GM12878 (cell line): ENCODE results near the gene CTNNA1. TPM values are rescaled to one million over a fixed set of nuclear protein-coding genes. Genes with fewer than 3 reads are reported as not detected.

ENCODE experiments used
- ATAC-seq: fragments of 200-7000 bp; cut with Tn5 transposase; 3 replicates; pipeline ENCODE4 v1.9.1; 2020; ENCODE audit warnings: mild to moderate bottlenecking, moderate library complexity
- BruUV-seq: library from RNA; stranded (reverse); fragments of 400-500 nt; replicated peaks from 2 replicates; lab custom pipeline; 2021; lab: Mats Ljungman, UMichigan
- CTCF ChIA-PET: fragments of 300-600 bp; sonication (Branson Sonifier 250); formaldehyde crosslinking; extraction: SDS; loops from one replicate; lab custom pipeline; 2021; ENCODE audit warnings: inconsistent platforms; lab: Yijun Ruan, JAX
- POLR2A ChIA-PET: fragments of 350-600 bp; formaldehyde crosslinking; extraction: SDS; loops from one replicate; lab custom pipeline; 2021; ENCODE audit warnings: inconsistent platforms; lab: Charles Lee
- RAD21 ChIA-PET: fragments of 300-600 bp; sonication (Branson Sonifier 250); formaldehyde crosslinking; loops from one replicate; lab custom pipeline; 2023; ENCODE audit warnings: antibody characterized with exemption; ENCODE audit not compliant: unreplicated experiment; lab: Charles Lee
- SMC1A ChIA-PET: fragments of 300-600 bp; sonication (Branson Sonifier 250); formaldehyde crosslinking; loops from one replicate; lab custom pipeline; 2023; ENCODE audit not compliant: unreplicated experiment, uncharacterized antibody; lab: Charles Lee
- DNase-seq: peaks from one replicate; pipeline ENCODE4 v3.0.0-alpha.2; 2011; ENCODE audit warnings: low read depth, low spot score
- FAIRE-seq: peaks from 3 replicates; lab custom pipeline; 2011; peaks lifted over from hg19 to GRCh38; lab: Jason Lieb, UNC
- H2AFZ ChIP-seq: 2 replicates; pipeline ENCODE4 v1.6.0; 2011; ENCODE audit warnings: low read depth, low read length, control low read depth; ENCODE audit not compliant: control insufficient read depth
- H3K27ac ChIP-seq: 2 replicates; pipeline ENCODE4 v1.5.1; 2011; ENCODE audit warnings: control low read depth; ENCODE audit not compliant: control insufficient read depth, insufficient read depth
- H3K27me3 ChIP-seq, 2 experiments: replicated peaks in 1 of 2; 2 replicates each; pipeline versions ENCODE4 v1.6.0 to v1.6.1; 2011; ENCODE audit warnings: low read length in 1 of 2; ENCODE audit not compliant: control insufficient read depth in 2 of 2, insufficient read depth in 2 of 2
- H3K36me3 ChIP-seq, 2 experiments: 2 replicates each; pipeline ENCODE4 v1.5.1; 2011; ENCODE audit warnings: low read length in 1 of 2; ENCODE audit not compliant: control insufficient read depth in 2 of 2, insufficient read depth in 2 of 2
- H3K4me1 ChIP-seq: 2 replicates; pipeline ENCODE4 v1.6.1; 2011; ENCODE audit warnings: mild to moderate bottlenecking, low read length, moderate library complexity, mixed read lengths; ENCODE audit not compliant: control insufficient read depth, insufficient read depth
- H3K4me2 ChIP-seq: 2 replicates; pipeline ENCODE4 v1.6.0; 2011; ENCODE audit warnings: control low read depth; ENCODE audit not compliant: control insufficient read depth, insufficient read depth
- H3K4me3 ChIP-seq: fragments of 200-600 bp; sonication (generic); 2 replicates; pipeline ENCODE4 v1.5.1; 2016
- H3K79me2 ChIP-seq: 2 replicates; pipeline ENCODE4 v1.6.0; 2011; ENCODE audit warnings: low read length; ENCODE audit not compliant: control insufficient read depth, insufficient read depth
- H3K9ac ChIP-seq: 2 replicates; pipeline ENCODE4 v1.8.0; 2011; ENCODE audit warnings: low read length, control low read depth, mixed read lengths; ENCODE audit not compliant: control insufficient read depth, insufficient read depth
- H3K9me3 ChIP-seq: replicated peaks from 3 replicates; pipeline ENCODE4 v1.5.1; 2011; ENCODE audit warnings: mild to moderate bottlenecking, low read length; ENCODE audit not compliant: control insufficient read depth, insufficient read depth
- H4K20me1 ChIP-seq: 2 replicates; pipeline ENCODE4 v1.6.0; 2011; ENCODE audit not compliant: control insufficient read depth, insufficient read depth
- CHD1 ChIP-seq: IDR thresholded peaks from 2 replicates; pipeline ENCODE4 v1.6.1; 2012; ENCODE audit warnings: low read depth, low read length, improper control_type of control experiment
- E4F1 ChIP-seq: fragments of 450-650 bp; IDR thresholded peaks from 2 replicates; pipeline ENCODE4 v1.6.1; 2018; ENCODE audit warnings: borderline replicate concordance, mild to moderate bottlenecking; ENCODE audit not compliant: partially characterized antibody
- ESRRA ChIP-seq: IDR thresholded peaks from 2 replicates; pipeline ENCODE4 v1.6.1; 2012; ENCODE audit warnings: mild to moderate bottlenecking, low read length, improper control_type of control experiment
- IKZF1 ChIP-seq: fragments of 450-650 bp; conservative IDR thresholded peaks from 2 replicates; pipeline ENCODE4 v1.6.1; 2017; ENCODE audit warnings: antibody characterized with exemption, mild to moderate bottlenecking
- KLF5 ChIP-seq: fragments of 450-650 bp; IDR thresholded peaks from 2 replicates; pipeline ENCODE4 v1.6.1; 2014; ENCODE audit warnings: mild to moderate bottlenecking; ENCODE audit not compliant: partially characterized antibody
- MXI1 ChIP-seq: fragments of 150-350 bp; IDR thresholded peaks from 2 replicates; pipeline ENCODE4 v1.6.1; 2011; ENCODE audit warnings: low read depth, mild to moderate bottlenecking, inconsistent platforms, low read length, improper control_type of control experiment
- MYB ChIP-seq: fragments of 150-350 bp; IDR thresholded peaks from 2 replicates; pipeline ENCODE4 v1.6.1; 2014; ENCODE audit warnings: mild to moderate bottlenecking, low read depth, low read length, borderline replicate concordance
- PAX8 ChIP-seq: fragments of 450-650 bp; IDR thresholded peaks from 2 replicates; pipeline ENCODE4 v1.6.1; 2017; ENCODE audit warnings: mild to moderate bottlenecking, moderate library complexity
- SREBF2 ChIP-seq: IDR thresholded peaks from 2 replicates; pipeline ENCODE4 v1.6.1; 2012; ENCODE audit warnings: mild to moderate bottlenecking, low read length
- TBL1XR1 ChIP-seq: IDR thresholded peaks from 2 replicates; pipeline ENCODE4 v1.6.1; 2012; ENCODE audit warnings: low read depth, low read length, improper control_type of control experiment
- TCF12 ChIP-seq: IDR thresholded peaks from 2 replicates; pipeline ENCODE4 v1.6.1; 2011; ENCODE audit warnings: low read depth, mild to moderate bottlenecking, low read length
- ZNF217 ChIP-seq: fragments of 450-650 bp; IDR thresholded peaks from 2 replicates; pipeline ENCODE4 v1.6.1; 2017; ENCODE audit warnings: antibody characterized with exemption, mild to moderate bottlenecking
- ZNF687 ChIP-seq: fragments of 450-650 bp; IDR thresholded peaks from 2 replicates; pipeline ENCODE4 v1.6.1; 2017; ENCODE audit warnings: mild to moderate bottlenecking, moderate library complexity
- WGBS: methylation state at CpG from one replicate; pipeline ENCODE4 v1.1.6; 2016; ENCODE audit warnings: low lambda C conversion rate; ENCODE audit not compliant: insufficient replicate concordance, insufficient coverage; ENCODE audit errors: missing lambda C conversion rate; 5-methylcytosine and 5-hydroxymethylcytosine counted together
- in situ Hi-C: fragments of 300-500 bp; cut with MboI; formaldehyde crosslinking; loops from 9 replicates; pipeline ENCODE4 v1.14.3; 2018; ENCODE audit warnings: mixed read lengths
- intact Hi-C: fragments of 100-400 bp; cut with micrococcal nuclease; formaldehyde crosslinking; loops from one replicate; pipeline ENCODE4 v1.14.2; 2022; ENCODE audit not compliant: unreplicated experiment
- polyA plus RNA-seq, 11 experiments: library from polyadenylated mRNA; depleted of rRNA in 4 of 11; unstranded in 6 of 11; stranded (reverse) in 5 of 11; fragments of >200 nt; fragmentation: Nextera tagmentation in 4 of 11; fragmentation: Illumina TruSeq in 1 of 11; extraction: Ambion mirVana in 4 of 11; extraction: Trizol in 1 of 11; gene quantifications; 1 replicate in 1 of 11; 2 replicates in 10 of 11; pipeline versions ENCODE4 v1.2.1 to v1.2.3, GENCODE V29; 2011 to 2016; ENCODE audit warnings: inconsistent platforms in 2 of 11, missing spikeins in 2 of 11, low read depth in 1 of 11
- total RNA-seq, 4 experiments: library from RNA; depleted of rRNA in 3 of 4; stranded (reverse); fragments of >200 nt in 3 of 4; fragmentation: Illumina TruSeq in 1 of 4; extraction: Trizol in 1 of 4; gene quantifications; 2 replicates each; pipeline versions ENCODE4 v1.2.1 to v1.2.3, GENCODE V29; 2013 to 2021
- TF ChIP-seq, protein P1 (sequence below): fragments of 150-350 bp; IDR thresholded peaks from 2 replicates; pipeline ENCODE4 v1.6.1; 2014; ENCODE audit warnings: mild to moderate bottlenecking, low read depth, low read length

CTNNA1 gene
- total and polyA plus RNA-seq, 10 of the 15 experiments (the other 5 are each of a cell fraction or from before 2014, with no cell fraction given): 32.6 to 104 (median 57.7) TPM

GRCh38 chr5:138949988-138950387 lies 196.8 kb downstream of the CTNNA1 start:
- in situ Hi-C loops (no loop called here), intact Hi-C loops (no loop called here)
- no peak overlapping the region for H3K9ac ChIP-seq
- TF ChIP-seq TBL1XR1: no peak
- no peak for TF ChIP-seq E4F1
- no peak for TF ChIP-seq IKZF1
- no peak for TF ChIP-seq TCF12
- no peak for TF ChIP-seq MXI1
- no peak for TF ChIP-seq CHD1
- TF ChIP-seq, protein P1, sequence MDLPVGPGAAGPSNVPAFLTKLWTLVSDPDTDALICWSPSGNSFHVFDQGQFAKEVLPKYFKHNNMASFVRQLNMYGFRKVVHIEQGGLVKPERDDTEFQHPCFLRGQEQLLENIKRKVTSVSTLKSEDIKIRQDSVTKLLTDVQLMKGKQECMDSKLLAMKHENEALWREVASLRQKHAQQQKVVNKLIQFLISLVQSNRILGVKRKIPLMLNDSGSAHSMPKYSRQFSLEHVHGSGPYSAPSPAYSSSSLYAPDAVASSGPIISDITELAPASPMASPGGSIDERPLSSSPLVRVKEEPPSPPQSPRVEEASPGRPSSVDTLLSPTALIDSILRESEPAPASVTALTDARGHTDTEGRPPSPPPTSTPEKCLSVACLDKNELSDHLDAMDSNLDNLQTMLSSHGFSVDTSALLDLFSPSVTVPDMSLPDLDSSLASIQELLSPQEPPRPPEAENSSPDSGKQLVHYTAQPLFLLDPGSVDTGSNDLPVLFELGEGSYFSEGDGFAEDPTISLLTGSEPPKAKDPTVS: no peak
- no peak for TF ChIP-seq ZNF687
- no peak for TF ChIP-seq ZNF217
- no peak for TF ChIP-seq SREBF2
- TF ChIP-seq ESRRA: no peak
- no peak for TF ChIP-seq KLF5
- no peak for TF ChIP-seq MYB
- TF ChIP-seq PAX8: no peak
- FAIRE-seq (no peak), DNase-seq (no peak), ATAC-seq (no peak)
- H3K27me3 ChIP-seq: no peaks in the 10 kb centered on the region
- SMC1A ChIA-PET: no interaction called here
- peaks cover 2 to 4% of the 10 kb centered on the region in 2 experiments; a peak in 3 of 4 replicates for H3K36me3 ChIP-seq
- no peak overlapping the region for H3K4me2 ChIP-seq
- no peak overlapping the region for H3K27ac ChIP-seq
- CTCF ChIA-PET: no interaction called here
- no peak overlapping the region for H2AFZ ChIP-seq
- WGBS: 100% methylated on average over 3 of the region's 3 CpGs
- H3K9me3 ChIP-seq: no peaks in the 10 kb centered on the region
- H3K4me1 ChIP-seq: no peaks in the 10 kb centered on the region; the same call in 1 of the 2 replicates
- RAD21 ChIA-PET: no interaction called here
- H3K4me3 ChIP-seq: no peak overlapping the region
- H4K20me1 ChIP-seq: no peaks in the 10 kb centered on the region
- H3K79me2 ChIP-seq: no peaks in the 10 kb centered on the region
- BruUV-seq: no TSS peak
- POLR2A ChIA-PET: no interaction called here
